Stimulated activated CD8-positive, alpha-beta memory T cell treated with anti-CD3 and anti-CD28 coated beads, Interleukin-12 subunit alpha, Interleukin-12 subunit beta, amount 100 ng/mL, for 24 hours (primary cell): Measurements from ENCODE around the gene RFTN2.
"Not testable (repeated sequence)": the region's sequence is repeated elsewhere in the genome, so short reads cannot be mapped to it uniquely, and the experiment has no call there.

Experiments
- DNase-seq: peaks from one replicate; pipeline ENCODE4 v3.0.0-alpha.2; 2020; ENCODE audit errors: extremely low read depth

Gene RFTN2

GRCh38 chr2:197674591-197674990, 796 bp downstream of the RFTN2 start:
- no peak for DNase-seq

DNA sequence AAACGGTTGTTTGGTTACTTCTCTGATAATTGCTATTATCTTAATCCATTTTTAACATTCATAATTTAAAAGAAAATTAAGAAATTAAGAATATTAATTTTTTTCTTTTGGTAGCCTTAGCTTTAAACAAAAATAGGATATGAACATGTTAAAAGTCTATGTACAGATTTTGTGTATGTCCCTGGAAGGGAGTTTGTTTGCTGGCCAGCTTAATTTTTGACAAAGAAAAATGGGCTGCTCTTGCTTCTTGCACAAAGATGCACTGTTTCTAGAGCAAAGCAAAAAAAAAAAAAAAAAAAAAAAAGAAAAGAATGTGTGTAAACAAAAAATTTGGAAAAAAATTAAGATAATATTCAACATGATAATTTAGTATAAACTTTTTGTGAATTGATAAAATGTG, 1.3 kb downstream of the RFTN2 start:
- DNase-seq, result no peak

DNA sequence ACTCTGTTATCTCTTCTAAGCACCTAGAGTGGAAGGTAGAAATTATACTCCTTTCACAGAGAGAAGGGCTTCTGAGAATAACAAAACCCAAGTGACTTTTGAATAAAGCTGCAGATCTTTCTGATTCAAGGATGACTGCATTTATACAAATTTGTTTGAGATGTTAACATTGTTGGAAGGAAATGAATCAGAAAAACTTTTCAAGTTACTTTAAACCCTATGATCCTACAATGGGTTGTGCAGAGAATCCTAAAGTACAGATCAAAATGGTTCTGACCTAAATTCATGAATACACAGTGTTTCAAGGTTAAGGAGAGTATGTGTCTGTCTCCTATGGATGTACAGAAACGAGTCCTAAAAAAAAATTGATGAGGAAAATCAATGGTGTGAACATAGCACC, 1.8 kb downstream of the RFTN2 start:
- DNase-seq, result no peak

GRCh38 chr2:197673106-197673505, 2.3 kb downstream of the RFTN2 start:
- no peak for DNase-seq

GRCh38 chr2:197672371-197672893, 3.0 kb downstream of the RFTN2 start:
- no peak for DNase-seq

DNA sequence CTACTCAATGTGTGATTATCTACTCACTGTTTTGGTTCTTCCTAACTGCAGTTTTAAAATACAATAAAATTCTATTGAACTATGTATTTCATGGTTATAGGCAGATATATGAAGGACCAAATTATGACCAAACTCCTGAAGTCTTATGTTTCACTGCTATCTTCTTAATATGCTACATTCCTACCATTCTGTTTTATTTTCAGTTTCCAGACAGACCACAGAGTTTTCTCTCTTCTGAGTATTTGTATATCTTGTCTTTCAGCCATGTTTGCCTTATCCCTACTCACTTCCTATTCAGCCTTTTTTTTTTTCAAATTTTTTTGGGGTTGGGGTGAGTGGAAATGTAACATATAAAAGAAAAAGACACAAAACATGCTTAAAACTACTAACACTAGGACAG, 6.3 kb downstream of the RFTN2 start:
- DNase-seq, result no peak

GRCh38 chr2:197668296-197668695, 7.1 kb downstream of the RFTN2 start:
- no peak for DNase-seq

DNA sequence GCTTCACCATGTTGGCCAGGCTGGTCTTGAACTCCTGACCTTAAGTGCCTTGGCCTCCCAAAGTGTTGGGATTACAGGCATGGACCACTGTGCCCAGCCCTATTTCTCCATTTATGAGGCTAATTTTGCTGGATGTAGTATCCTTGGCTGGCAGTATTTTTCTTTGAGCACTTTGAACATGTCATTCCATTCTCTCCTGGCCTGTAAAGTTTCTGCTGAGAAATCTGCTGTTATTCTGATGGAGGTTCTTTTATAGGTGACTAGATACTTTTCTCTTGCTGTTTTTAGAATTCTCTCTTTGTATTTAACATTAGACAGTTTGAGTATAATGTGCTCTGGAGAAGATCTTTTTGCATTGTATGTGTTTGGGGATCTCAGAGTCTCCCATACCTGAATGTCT, 9.1 kb downstream of the RFTN2 start:
- DNase-seq, result no peak

GRCh38 chr2:197661626-197662025, 13.8 kb downstream of the RFTN2 start:
- DNase-seq, result no peak

DNA sequence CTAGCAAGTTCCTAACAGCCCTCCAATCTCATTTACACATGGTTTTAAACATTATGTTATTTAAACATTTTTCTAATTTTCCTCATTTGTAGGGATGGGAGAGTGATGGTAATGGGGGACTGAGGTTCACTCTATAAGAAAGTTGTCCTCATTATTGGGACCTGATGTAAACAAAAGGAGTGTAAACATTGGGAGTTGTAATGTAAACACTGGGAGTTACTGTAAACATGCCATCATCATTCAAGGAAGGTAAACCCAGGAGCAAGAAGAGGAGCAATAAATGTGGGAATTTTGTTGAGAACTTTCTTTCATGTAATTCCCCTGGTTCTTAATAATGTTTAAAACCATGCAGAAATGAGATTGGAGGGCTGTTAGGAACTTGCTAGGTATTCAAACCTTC, 17.8 kb downstream of the RFTN2 start:
- no peak for DNase-seq

DNA sequence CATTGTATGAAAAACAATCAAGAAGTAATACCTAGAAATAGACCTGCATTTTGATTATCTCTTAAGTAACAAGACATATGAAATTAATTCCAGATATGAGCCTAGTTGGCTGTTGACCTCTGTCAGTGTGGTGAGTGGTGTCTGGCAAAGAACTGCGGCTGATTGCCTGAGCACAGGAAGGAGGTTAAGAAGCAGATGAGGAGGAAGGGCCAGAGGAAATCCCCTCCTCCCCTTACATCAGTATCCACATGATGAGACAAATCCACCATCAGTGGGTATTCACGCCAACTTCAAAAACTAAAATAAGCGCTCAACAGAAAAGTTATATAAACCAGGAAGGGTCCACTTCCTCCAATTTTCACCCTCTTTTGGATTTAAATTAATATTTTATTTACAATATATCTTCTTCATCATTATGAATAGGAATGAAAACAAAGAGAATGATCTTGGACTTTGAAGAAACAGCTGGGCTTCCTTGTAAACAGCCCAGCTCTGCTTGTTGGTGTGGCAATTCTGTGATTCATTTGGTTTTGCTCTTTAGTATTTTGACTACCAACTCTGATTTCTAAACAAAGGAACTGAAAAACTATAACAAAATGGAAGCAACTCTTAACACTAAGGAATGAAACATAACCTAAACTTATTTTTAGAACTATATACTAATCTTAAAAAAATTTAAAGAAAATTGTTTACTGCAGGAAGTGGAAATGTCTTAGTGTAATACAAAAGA, 27.3 kb downstream of the RFTN2 start:
- DNase-seq, result no peak

DNA sequence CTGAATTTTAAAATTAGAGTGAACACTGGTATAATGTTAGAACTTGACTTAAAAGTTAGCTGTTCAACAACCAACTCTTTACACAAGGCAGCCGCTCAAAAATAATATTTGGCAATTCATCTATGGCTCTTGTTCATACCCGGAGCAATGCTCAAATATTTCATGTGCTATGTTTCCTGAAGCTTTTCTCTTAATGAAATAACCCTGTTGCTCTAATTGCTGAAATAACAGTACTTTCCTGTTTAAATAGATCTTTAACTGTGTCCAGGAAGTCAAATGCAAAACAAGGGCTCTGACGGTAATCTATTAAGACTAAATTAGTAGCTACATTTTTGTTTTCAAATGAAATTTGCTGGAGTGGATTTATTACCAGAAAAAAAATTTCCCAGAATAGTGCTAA, 33.7 kb downstream of the RFTN2 start:
- no peak for DNase-seq

DNA sequence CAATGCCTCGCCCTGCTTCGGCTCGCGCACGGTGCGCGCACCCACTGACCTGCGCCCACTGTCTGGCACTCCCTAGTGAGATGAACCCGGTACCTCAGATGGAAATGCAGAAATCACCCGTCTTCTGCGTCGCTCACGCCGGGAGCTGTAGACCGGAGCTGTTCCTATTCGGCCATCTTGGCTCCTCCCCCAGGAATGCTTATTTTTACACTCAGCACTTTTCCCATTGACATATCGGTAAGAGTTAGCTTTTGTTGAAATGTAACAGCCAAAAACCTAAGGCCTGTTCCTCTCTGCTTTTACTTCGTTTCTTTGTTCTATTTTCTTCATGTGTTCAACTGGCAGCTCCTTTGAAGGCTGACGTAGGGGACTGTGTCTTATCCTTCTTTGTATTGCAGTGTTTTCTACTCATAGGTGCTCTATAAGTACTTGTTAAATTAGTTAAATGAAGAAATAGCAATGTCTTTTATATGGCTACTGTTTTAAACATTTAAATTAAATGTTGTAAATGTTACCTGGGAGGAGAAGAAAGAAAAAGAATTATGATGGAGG, 34.7 kb downstream of the RFTN2 start:
- not testable (repeated sequence) for DNase-seq

DNA sequence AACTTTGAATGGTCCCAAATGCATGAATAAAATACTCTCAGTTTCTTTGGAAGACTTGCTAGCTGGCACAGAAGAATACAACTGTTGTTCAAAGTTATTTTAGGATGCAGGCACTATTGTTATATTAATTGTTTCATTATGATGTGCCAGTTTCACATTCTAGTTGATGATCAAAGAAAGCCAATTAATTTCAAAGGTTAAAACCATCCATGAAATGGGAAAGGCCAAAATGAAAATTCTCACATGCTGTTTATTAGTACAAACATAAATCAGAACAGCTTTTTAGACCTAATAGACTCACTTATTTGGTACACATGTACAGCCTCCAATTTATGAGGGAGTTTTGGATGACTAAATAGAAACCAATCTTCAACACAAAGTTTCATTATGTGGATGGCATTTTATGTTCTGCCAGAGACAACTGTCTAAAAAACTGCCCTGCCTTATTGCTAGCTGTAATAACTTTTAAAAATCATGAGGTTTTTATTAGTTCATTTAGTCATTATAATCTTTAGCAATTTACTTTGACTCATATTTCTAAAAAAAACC, 42.2 kb downstream of the RFTN2 start:
- DNase-seq, result no peak

DNA sequence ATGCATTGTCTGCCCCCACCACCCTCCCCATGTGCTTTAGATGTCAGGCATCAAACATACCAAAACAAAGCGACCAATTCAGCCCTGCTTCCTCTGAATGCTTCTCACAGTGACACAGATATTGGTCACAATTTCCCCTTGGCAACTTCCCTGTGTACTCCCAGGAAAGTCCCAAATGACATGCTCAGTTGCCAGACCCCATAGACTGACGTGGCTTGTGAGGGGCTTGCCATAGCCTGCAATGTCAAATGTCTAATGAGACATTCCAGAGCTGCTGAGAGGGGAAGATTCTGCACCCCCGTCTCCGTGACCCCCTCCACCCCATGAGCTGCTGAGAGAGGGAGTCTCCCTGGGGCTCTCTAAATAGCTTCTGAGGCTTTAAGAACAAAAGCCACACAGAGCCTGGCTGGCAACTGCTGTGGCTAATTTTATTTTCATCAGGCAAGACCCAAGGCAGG, 47.3 kb downstream of the RFTN2 start:
- DNase-seq, result no peak

DNA sequence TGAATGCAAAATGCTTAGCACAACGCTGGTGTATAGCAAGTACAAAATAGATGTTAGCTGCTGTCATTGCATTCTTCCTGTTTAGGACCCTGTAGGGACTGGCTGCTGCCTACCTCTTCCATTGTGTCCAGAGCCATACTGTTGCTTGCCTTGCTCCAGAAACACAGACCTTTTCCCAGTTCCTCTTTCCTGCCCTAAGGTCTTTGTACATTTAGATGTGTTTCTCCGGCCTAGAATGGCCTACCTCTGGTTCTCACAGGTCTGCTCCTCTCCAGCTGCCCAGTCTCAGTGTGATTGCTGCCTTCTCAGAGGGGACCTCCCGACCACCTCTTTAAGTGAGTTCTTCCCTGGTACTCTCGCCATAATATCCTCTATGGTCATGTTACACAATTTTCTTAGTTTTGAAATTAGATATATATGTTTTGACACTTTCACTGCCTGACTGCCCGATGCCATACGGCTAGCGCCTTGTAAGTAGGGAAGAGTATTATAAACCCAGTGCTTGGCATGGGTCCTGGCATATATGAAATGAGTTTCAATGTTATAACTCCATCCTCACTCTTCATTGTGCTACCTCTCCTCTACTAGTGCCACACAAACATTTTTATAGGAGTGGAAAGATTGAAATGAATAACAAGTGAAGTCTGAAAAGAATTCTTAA, 48.3 kb downstream of the RFTN2 start:
- no peak for DNase-seq

GRCh38 chr2:197620133-197620532, 55.3 kb downstream of the RFTN2 start:
- DNase-seq, result no peak

- no peak for DNase-seq
These were observed 60.3 kb downstream of the RFTN2 start for GRCh38 chr2:197615016-197615652.

- DNase-seq, result no peak
These were observed 60.9 kb downstream of the RFTN2 start for GRCh38 chr2:197614532-197614931.

DNA sequence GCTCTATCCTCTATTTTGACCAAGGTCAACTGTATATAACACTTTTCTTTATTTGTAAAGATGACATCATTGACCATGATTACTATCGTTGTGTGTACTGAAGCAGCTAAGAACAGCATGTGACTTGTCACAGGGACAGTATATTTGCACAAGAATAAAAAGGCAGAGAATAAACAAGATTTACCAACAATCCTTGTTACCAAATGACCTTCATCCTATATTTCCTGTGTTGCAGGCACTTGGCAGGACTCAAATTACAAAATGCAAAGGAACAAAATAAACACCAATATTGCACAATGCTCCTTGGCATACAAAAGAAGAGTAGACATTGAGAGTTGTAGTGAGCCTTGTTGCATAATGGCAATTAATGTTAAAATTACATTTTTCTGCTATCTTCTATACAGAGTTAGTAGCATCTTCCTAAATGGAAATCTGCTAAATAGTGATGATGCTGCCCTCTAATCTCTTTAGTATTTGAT, 61.8 kb downstream of the RFTN2 start:
- no peak for DNase-seq

DNA sequence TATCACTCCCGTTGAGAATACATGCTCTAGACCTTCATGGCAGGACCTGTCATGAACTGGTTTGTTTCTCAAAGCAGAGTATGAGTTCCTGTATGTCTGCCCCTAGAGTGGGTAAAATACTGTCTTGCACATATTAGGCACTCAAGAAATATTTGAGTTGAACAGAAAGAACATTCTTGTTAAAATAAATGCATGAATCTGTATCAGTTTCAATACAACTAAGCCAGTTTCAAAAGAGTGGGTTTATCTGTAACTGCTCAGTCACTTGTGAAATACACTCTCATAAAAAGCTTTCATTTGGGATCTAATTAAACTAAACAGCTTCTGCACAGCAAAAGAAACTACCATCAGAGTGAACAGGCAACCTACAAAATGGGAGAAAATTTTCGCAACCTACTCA, 69.2 kb downstream of the RFTN2 start:
- DNase-seq, result no peak
